K562 (cell line): Measurements from ENCODE around the gene TRNAU1AP. TPM values are rescaled to one million over a fixed set of nuclear protein-coding genes. Genes with fewer than 3 reads are reported as not detected.
A peak's percentile ranks its signal among the peaks of the same experiment; 100 is the strongest.

Experiments used
- CXXC5 ChIP-seq: fragments of 250-450 bp; sonication (Bioruptor Pico); IDR thresholded peaks from 2 replicates; pipeline ENCODE4 v1.8.0; 2022; ENCODE audit warnings: inconsistent platforms, mild to moderate bottlenecking, moderate library complexity
- EP300 ChIP-seq: IDR thresholded peaks from 2 replicates; pipeline ENCODE4 v1.6.1; 2012; ENCODE audit warnings: low read length, improper control_type of control experiment
- KDM2B ChIP-seq: fragments of 250-450 bp; sonication (Bioruptor Pico); IDR thresholded peaks from 2 replicates; pipeline ENCODE4 v1.8.0; 2021; ENCODE audit warnings: mild to moderate bottlenecking, moderate library complexity
- MECOM ChIP-seq: fragments of 250-450 bp; sonication (Bioruptor Pico); IDR thresholded peaks from 2 replicates; pipeline ENCODE4 v1.8.0; 2022; ENCODE audit warnings: inconsistent platforms
- OTX1 ChIP-seq: fragments of 450-650 bp; formaldehyde crosslinking; IDR thresholded peaks from 2 replicates; pipeline ENCODE4 v1.4.0; 2022; ENCODE audit warnings: mild to moderate bottlenecking
- PTBP1 ChIP-seq: fragments of 200-400 bp; formaldehyde crosslinking; IDR thresholded peaks from 2 replicates; pipeline ENCODE4 v1.6.1; 2017; ENCODE audit warnings: low read depth, low read length
- RBFOX2 ChIP-seq: fragments of 200-400 bp; formaldehyde crosslinking; IDR thresholded peaks from 2 replicates; pipeline ENCODE4 v1.6.1; 2017; ENCODE audit warnings: low read depth, mild to moderate bottlenecking, low read length, moderate library complexity
- SLC30A9 ChIP-seq: fragments of 250-450 bp; sonication (Bioruptor Pico); IDR thresholded peaks from 2 replicates; pipeline ENCODE4 v1.8.0; 2022; ENCODE audit warnings: mild to moderate bottlenecking, moderate library complexity
- STAT5A ChIP-seq: IDR thresholded peaks from 2 replicates; pipeline ENCODE4 v1.6.1; 2012; ENCODE audit warnings: low read length, inconsistent platforms, borderline replicate concordance
- XRCC3 ChIP-seq: fragments of 450-650 bp; IDR thresholded peaks from 2 replicates; pipeline ENCODE4 v1.6.1; 2017; ENCODE audit warnings: mild to moderate bottlenecking, moderate library complexity
- ZNF12 ChIP-seq: sonication (generic); formaldehyde crosslinking; IDR thresholded peaks from 2 replicates; pipeline ENCODE4 v1.4.0; 2020; ENCODE audit warnings: mild to moderate bottlenecking, missing genetic modification reagents
- ZNF507 ChIP-seq: conservative IDR thresholded peaks from 2 replicates; pipeline ENCODE4 v1.6.1; 2017; ENCODE audit warnings: missing genetic modification characterization, missing compliant biosample characterization
- ZNF75A ChIP-seq: fragments of 450-650 bp; formaldehyde crosslinking; IDR thresholded peaks from 2 replicates; pipeline ENCODE4 v1.4.0; 2020; ENCODE audit warnings: mild to moderate bottlenecking
- ZNF766 ChIP-seq: fragments of 200-800 bp; sonication (Bioruptor generic); conservative IDR thresholded peaks from 2 replicates; pipeline ENCODE4 v1.6.1; 2016; ENCODE audit warnings: missing genetic modification characterization, missing compliant biosample characterization
- ZNF780A ChIP-seq: fragments of 250-450 bp; sonication (Bioruptor Pico); IDR thresholded peaks from 2 replicates; pipeline ENCODE4 v1.5.0; 2021; ENCODE audit warnings: mild to moderate bottlenecking
- ZNF79 ChIP-seq: fragments of 250-450 bp; sonication (Bioruptor Pico); IDR thresholded peaks from 2 replicates; pipeline ENCODE4 v1.4.0; 2020; ENCODE audit warnings: low read depth, mild to moderate bottlenecking, moderate library complexity
- polyA plus RNA-seq, 8 experiments: library from polyadenylated mRNA; depleted of rRNA in 4 of 8; stranded (reverse) in 5 of 8; unstranded in 3 of 8; fragments of >200 nt; fragmentation: Nextera tagmentation in 2 of 8; fragmentation: Illumina TruSeq in 1 of 8; extraction: Ambion mirVana in 2 of 8; extraction: Trizol in 1 of 8; gene quantifications; 2 replicates each; pipeline versions ENCODE4 v1.2.1 to v1.2.3, GENCODE V29; 2011 to 2014; ENCODE audit warnings: inconsistent platforms in 1 of 8, missing spikeins in 1 of 8
- total RNA-seq, 7 experiments: library from RNA; depleted of rRNA in 6 of 7; stranded (reverse); fragments of >200 nt in 6 of 7; fragmentation: Illumina TruSeq in 2 of 7; extraction: Trizol in 2 of 7; gene quantifications; 2 replicates each; pipeline versions ENCODE4 v1.2.1 to v1.2.3, GENCODE V29; 2011 to 2021; ENCODE audit warnings: low replicate concordance in 1 of 7
- TF ChIP-seq, protein P1 (sequence below): fragments of 450-650 bp; formaldehyde crosslinking; IDR thresholded peaks from 2 replicates; pipeline ENCODE4 v1.4.0; 2022; ENCODE audit warnings: missing genetic modification characterization
- TF ChIP-seq, protein P2 (sequence below): fragments of 450-650 bp; formaldehyde crosslinking; IDR thresholded peaks from 2 replicates; pipeline ENCODE4 v1.4.0; 2020; ENCODE audit warnings: mild to moderate bottlenecking
- TF ChIP-seq, protein P3 (sequence below): fragments of 250-450 bp; sonication (Bioruptor Pico); IDR thresholded peaks from 2 replicates; pipeline ENCODE4 v1.8.0; 2022; ENCODE audit warnings: moderate library complexity, mild to moderate bottlenecking, inconsistent platforms
- TF ChIP-seq, protein P4 (sequence below), 2 experiments: fragments of 200-800 bp in 1 of 2; sonication (Bioruptor generic) in 1 of 2; sonication (generic) in 1 of 2; formaldehyde crosslinking in 1 of 2; IDR thresholded peaks in 1 of 2; conservative IDR thresholded peaks in 1 of 2; 2 replicates each; pipeline versions ENCODE4 v1.5.0 to v1.6.1; 2016 to 2020; ENCODE audit warnings: missing compliant biosample characterization in 1 of 2, missing genetic modification characterization in 1 of 2, missing genetic modification reagents in 1 of 2

Gene TRNAU1AP
- total and polyA plus RNA-seq, 9 of the 15 experiments (the other 6 are each of a cell fraction or from before 2014, with no cell fraction given), result 34.9 to 110 (median 46.3) TPM

DNA sequence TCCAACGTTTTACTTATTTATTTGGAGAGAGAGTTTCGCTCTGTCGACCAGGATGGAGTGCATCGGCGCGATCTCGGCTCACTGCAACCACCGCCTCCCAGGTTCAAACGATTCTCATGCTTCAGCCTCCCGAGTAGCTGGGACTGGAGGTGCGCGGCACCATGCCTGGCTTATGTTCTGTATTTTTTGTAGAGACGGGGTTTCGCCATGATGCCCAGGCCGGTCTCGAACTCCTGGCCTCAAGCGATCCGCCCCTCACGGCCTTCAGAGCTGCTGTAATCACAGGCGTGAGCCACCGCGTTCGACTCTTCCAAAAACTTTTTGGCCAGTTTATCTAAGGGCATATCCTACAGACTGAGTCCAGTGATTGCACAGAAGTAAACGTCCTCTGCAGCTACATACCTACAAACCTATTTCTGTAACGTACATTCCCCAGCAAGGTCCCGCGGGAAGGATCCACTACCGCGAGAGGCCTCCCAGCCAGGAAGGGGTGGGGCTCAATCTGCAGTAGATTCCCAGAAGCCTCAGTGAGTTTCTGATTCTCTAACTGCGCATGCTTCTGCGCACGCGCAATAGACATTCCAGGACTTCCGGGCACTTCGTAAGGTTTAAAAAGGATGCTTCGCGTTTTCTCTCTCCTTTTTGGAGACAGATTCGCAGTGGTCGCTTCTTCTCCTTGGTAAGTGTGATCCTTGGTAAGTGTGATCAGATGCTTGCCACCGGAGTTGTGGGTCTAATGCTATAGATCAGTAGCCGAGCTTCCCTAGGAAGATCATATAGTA lies 47.3 kb upstream of the TRNAU1AP start, which contains the start of gene RCC1 (continued):
- TF ChIP-seq, protein P1, sequence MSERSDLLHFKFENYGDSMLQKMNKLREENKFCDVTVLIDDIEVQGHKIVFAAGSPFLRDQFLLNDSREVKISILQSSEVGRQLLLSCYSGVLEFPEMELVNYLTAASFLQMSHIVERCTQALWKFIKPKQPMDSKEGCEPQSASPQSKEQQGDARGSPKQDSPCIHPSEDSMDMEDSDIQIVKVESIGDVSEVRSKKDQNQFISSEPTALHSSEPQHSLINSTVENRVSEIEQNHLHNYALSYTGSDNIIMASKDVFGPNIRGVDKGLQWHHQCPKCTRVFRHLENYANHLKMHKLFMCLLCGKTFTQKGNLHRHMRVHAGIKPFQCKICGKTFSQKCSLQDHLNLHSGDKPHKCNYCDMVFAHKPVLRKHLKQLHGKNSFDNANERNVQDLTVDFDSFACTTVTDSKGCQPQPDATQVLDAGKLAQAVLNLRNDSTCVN (CRISPR knock-in tag), result 0 out of 2 replicates have a peak, but pooled peaks have one; percentile 59
- TF ChIP-seq ZNF75A (CRISPR knock-in tag) (0 out of 2 replicates have a peak, but pooled peaks have one; percentile 26), RBFOX2 (no peak), CXXC5 (CRISPR knock-in tag) (peak; percentile 51), ZNF507 (no peak), STAT5A (peak; percentile 61), OTX1 (CRISPR knock-in tag) (no peak; the same call in 1 of the 2 replicates), PTBP1 (no peak; the same call in 1 of the 2 replicates), EP300 (no peak; the same call in 1 of the 2 replicates), ZNF79 (CRISPR knock-in tag) (0 out of 2 replicates have a peak, but pooled peaks have one; percentile 27), XRCC3 (no peak), ZNF766 (CRISPR knock-in tag) (no peak), ZNF12 (CRISPR knock-in tag) (0 out of 2 replicates have a peak, but pooled peaks have one; percentile 20), SLC30A9 (CRISPR knock-in tag) (no peak), ZNF780A (CRISPR knock-in tag) (no peak), MECOM (CRISPR knock-in tag) (0 out of 2 replicates have a peak, but pooled peaks have one; percentile 9), KDM2B (CRISPR knock-in tag) (no peak)
- TF ChIP-seq, protein P2, sequence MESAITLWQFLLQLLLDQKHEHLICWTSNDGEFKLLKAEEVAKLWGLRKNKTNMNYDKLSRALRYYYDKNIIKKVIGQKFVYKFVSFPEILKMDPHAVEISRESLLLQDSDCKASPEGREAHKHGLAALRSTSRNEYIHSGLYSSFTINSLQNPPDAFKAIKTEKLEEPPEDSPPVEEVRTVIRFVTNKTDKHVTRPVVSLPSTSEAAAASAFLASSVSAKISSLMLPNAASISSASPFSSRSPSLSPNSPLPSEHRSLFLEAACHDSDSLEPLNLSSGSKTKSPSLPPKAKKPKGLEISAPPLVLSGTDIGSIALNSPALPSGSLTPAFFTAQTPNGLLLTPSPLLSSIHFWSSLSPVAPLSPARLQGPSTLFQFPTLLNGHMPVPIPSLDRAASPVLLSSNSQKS (CRISPR knock-in tag), result no peak
- TF ChIP-seq, protein P3, sequence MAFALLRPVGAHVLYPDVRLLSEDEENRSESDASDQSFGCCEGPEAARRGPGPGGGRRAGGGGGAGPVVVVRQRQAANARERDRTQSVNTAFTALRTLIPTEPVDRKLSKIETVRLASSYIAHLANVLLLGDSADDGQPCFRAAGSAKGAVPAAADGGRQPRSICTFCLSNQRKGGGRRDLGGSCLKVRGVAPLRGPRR, result 0 out of 2 replicates have a peak, but pooled peaks have one; percentile 34
- TF ChIP-seq, protein P4, sequence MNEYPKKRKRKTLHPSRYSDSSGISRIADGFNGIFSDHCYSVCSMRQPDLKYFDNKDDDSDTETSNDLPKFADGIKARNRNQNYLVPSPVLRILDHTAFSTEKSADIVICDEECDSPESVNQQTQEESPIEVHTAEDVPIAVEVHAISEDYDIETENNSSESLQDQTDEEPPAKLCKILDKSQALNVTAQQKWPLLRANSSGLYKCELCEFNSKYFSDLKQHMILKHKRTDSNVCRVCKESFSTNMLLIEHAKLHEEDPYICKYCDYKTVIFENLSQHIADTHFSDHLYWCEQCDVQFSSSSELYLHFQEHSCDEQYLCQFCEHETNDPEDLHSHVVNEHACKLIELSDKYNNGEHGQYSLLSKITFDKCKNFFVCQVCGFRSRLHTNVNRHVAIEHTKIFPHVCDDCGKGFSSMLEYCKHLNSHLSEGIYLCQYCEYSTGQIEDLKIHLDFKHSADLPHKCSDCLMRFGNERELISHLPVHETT (CRISPR knock-in tag; conservative IDR thresholded peaks at IDR 0.05 in 1 of 2, IDR thresholded peaks at IDR 0.05 in 1 of 2), result peak in 1 of 2 experiments; percentile 47; a peak in 1 of 4 replicates
